GM12878 (cell line): ENCODE measurements around the gene TPCN2. TPM values are rescaled to one million over a fixed set of nuclear protein-coding genes. Genes with fewer than 3 reads are reported as not detected.

Experiments
- ATAC-seq: fragments of 200-7000 bp; cut with Tn5 transposase; 3 replicates; pipeline ENCODE4 v1.9.1; 2020; ENCODE audit warnings: mild to moderate bottlenecking, moderate library complexity
- BruUV-seq: library from RNA; stranded (reverse); fragments of 400-500 nt; replicated peaks from 2 replicates; lab custom pipeline; 2021; lab: Mats Ljungman, UMichigan
- CTCF ChIA-PET: fragments of 300-600 bp; sonication (Branson Sonifier 250); formaldehyde crosslinking; extraction: SDS; loops from one replicate; lab custom pipeline; 2021; ENCODE audit warnings: inconsistent platforms; lab: Yijun Ruan, JAX
- POLR2A ChIA-PET: fragments of 350-600 bp; formaldehyde crosslinking; extraction: SDS; loops from one replicate; lab custom pipeline; 2021; ENCODE audit warnings: inconsistent platforms; lab: Charles Lee
- RAD21 ChIA-PET: fragments of 300-600 bp; sonication (Branson Sonifier 250); formaldehyde crosslinking; loops from one replicate; lab custom pipeline; 2023; ENCODE audit warnings: antibody characterized with exemption; ENCODE audit not compliant: unreplicated experiment; lab: Charles Lee
- SMC1A ChIA-PET: fragments of 300-600 bp; sonication (Branson Sonifier 250); formaldehyde crosslinking; loops from one replicate; lab custom pipeline; 2023; ENCODE audit not compliant: unreplicated experiment, uncharacterized antibody; lab: Charles Lee
- DNase-seq: peaks from one replicate; pipeline ENCODE4 v3.0.0-alpha.2; 2011; ENCODE audit warnings: low read depth, low spot score
- FAIRE-seq: peaks from 3 replicates; lab custom pipeline; 2011; peaks lifted over from hg19 to GRCh38; lab: Jason Lieb, UNC
- H2AFZ ChIP-seq: 2 replicates; pipeline ENCODE4 v1.6.0; 2011; ENCODE audit warnings: low read depth, low read length, control low read depth; ENCODE audit not compliant: control insufficient read depth
- H3K27ac ChIP-seq: 2 replicates; pipeline ENCODE4 v1.5.1; 2011; ENCODE audit warnings: control low read depth; ENCODE audit not compliant: control insufficient read depth, insufficient read depth
- H3K27me3 ChIP-seq, 2 experiments: replicated peaks in 1 of 2; 2 replicates each; pipeline versions ENCODE4 v1.6.0 to v1.6.1; 2011; ENCODE audit warnings: low read length in 1 of 2; ENCODE audit not compliant: control insufficient read depth in 2 of 2, insufficient read depth in 2 of 2
- H3K36me3 ChIP-seq, 2 experiments: 2 replicates each; pipeline ENCODE4 v1.5.1; 2011; ENCODE audit warnings: low read length in 1 of 2; ENCODE audit not compliant: control insufficient read depth in 2 of 2, insufficient read depth in 2 of 2
- H3K4me1 ChIP-seq: 2 replicates; pipeline ENCODE4 v1.6.1; 2011; ENCODE audit warnings: mild to moderate bottlenecking, low read length, moderate library complexity, mixed read lengths; ENCODE audit not compliant: control insufficient read depth, insufficient read depth
- H3K4me2 ChIP-seq: 2 replicates; pipeline ENCODE4 v1.6.0; 2011; ENCODE audit warnings: control low read depth; ENCODE audit not compliant: control insufficient read depth, insufficient read depth
- H3K4me3 ChIP-seq: fragments of 200-600 bp; sonication (generic); 2 replicates; pipeline ENCODE4 v1.5.1; 2016
- H3K79me2 ChIP-seq: 2 replicates; pipeline ENCODE4 v1.6.0; 2011; ENCODE audit warnings: low read length; ENCODE audit not compliant: control insufficient read depth, insufficient read depth
- H3K9ac ChIP-seq: 2 replicates; pipeline ENCODE4 v1.8.0; 2011; ENCODE audit warnings: low read length, control low read depth, mixed read lengths; ENCODE audit not compliant: control insufficient read depth, insufficient read depth
- H3K9me3 ChIP-seq: replicated peaks from 3 replicates; pipeline ENCODE4 v1.5.1; 2011; ENCODE audit warnings: mild to moderate bottlenecking, low read length; ENCODE audit not compliant: control insufficient read depth, insufficient read depth
- H4K20me1 ChIP-seq: 2 replicates; pipeline ENCODE4 v1.6.0; 2011; ENCODE audit not compliant: control insufficient read depth, insufficient read depth
- ATF2 ChIP-seq: IDR thresholded peaks from 2 replicates; pipeline ENCODE4 v1.6.1; 2012; ENCODE audit warnings: low read length, inconsistent platforms
- CHD1 ChIP-seq: IDR thresholded peaks from 2 replicates; pipeline ENCODE4 v1.6.1; 2012; ENCODE audit warnings: low read depth, low read length, improper control_type of control experiment
- E4F1 ChIP-seq: fragments of 450-650 bp; IDR thresholded peaks from 2 replicates; pipeline ENCODE4 v1.6.1; 2018; ENCODE audit warnings: borderline replicate concordance, mild to moderate bottlenecking; ENCODE audit not compliant: partially characterized antibody
- NR2C1 ChIP-seq: fragments of 450-650 bp; IDR thresholded peaks from 2 replicates; pipeline ENCODE4 v1.6.1; 2017; ENCODE audit warnings: antibody characterized with exemption, mild to moderate bottlenecking, moderate library complexity
- RBBP5 ChIP-seq: fragments of 200-600 bp; sonication (generic); conservative IDR thresholded peaks from 2 replicates; pipeline ENCODE4 v1.6.1; 2016
- SUZ12 ChIP-seq: fragments of 200-600 bp; sonication (generic); IDR thresholded peaks from one replicate; pipeline ENCODE4 v1.6.1; 2018; ENCODE audit warnings: antibody characterized with exemption, mild to moderate bottlenecking; ENCODE audit not compliant: unreplicated experiment
- TCF7 ChIP-seq: IDR thresholded peaks from 2 replicates; pipeline ENCODE4 v1.6.1; 2014; ENCODE audit warnings: antibody characterized with exemption, borderline replicate concordance
- ZBTB33 ChIP-seq: fragments of 450-650 bp; IDR thresholded peaks from 2 replicates; pipeline ENCODE4 v1.6.1; 2017; ENCODE audit warnings: mild to moderate bottlenecking
- ZNF207 ChIP-seq: fragments of 450-650 bp; IDR thresholded peaks from 2 replicates; pipeline ENCODE4 v1.6.1; 2014; ENCODE audit warnings: antibody characterized with exemption, mild to moderate bottlenecking, borderline replicate concordance
- ZNF592 ChIP-seq: fragments of 450-650 bp; IDR thresholded peaks from 2 replicates; pipeline ENCODE4 v1.6.1; 2017; ENCODE audit warnings: mild to moderate bottlenecking, moderate library complexity
- WGBS: methylation state at CpG from one replicate; pipeline ENCODE4 v1.1.6; 2016; ENCODE audit warnings: low lambda C conversion rate; ENCODE audit not compliant: insufficient replicate concordance, insufficient coverage; ENCODE audit errors: missing lambda C conversion rate; 5-methylcytosine and 5-hydroxymethylcytosine counted together
- in situ Hi-C: fragments of 300-500 bp; cut with MboI; formaldehyde crosslinking; loops from 9 replicates; pipeline ENCODE4 v1.14.3; 2018; ENCODE audit warnings: mixed read lengths
- intact Hi-C: fragments of 100-400 bp; cut with micrococcal nuclease; formaldehyde crosslinking; loops from one replicate; pipeline ENCODE4 v1.14.2; 2022; ENCODE audit not compliant: unreplicated experiment
- polyA plus RNA-seq, 11 experiments: library from polyadenylated mRNA; depleted of rRNA in 4 of 11; unstranded in 6 of 11; stranded (reverse) in 5 of 11; fragments of >200 nt; fragmentation: Nextera tagmentation in 4 of 11; fragmentation: Illumina TruSeq in 1 of 11; extraction: Ambion mirVana in 4 of 11; extraction: Trizol in 1 of 11; gene quantifications; 1 replicate in 1 of 11; 2 replicates in 10 of 11; pipeline versions ENCODE4 v1.2.1 to v1.2.3, GENCODE V29; 2011 to 2016; ENCODE audit warnings: inconsistent platforms in 2 of 11, missing spikeins in 2 of 11, low read depth in 1 of 11
- total RNA-seq, 4 experiments: library from RNA; depleted of rRNA in 3 of 4; stranded (reverse); fragments of >200 nt in 3 of 4; fragmentation: Illumina TruSeq in 1 of 4; extraction: Trizol in 1 of 4; gene quantifications; 2 replicates each; pipeline versions ENCODE4 v1.2.1 to v1.2.3, GENCODE V29; 2013 to 2021

The TPCN2 gene
- total and polyA plus RNA-seq, 10 of the 15 experiments (the other 5 are each of a cell fraction or from before 2014, with no cell fraction given) = 1.7 to 18.4 (median 8.4) TPM

- FAIRE-seq (no peak), DNase-seq (no peak), ATAC-seq (no peak)
- no TSS peak for BruUV-seq
- Histone ChIP-seq H3K9ac (no peak overlapping the region), H3K9me3 (no peaks in the 10 kb centered on the region), H3K36me3 (no peaks in the 10 kb centered on the region), H3K79me2 (no peaks in the 10 kb centered on the region), H3K4me1 (no peaks in the 10 kb centered on the region), H3K27ac (no peak overlapping the region), H3K4me2 (no peak overlapping the region), H2AFZ (no peak overlapping the region), H3K4me3 (no peak overlapping the region), H3K27me3 (peaks cover 0 to 2% of the 10 kb centered on the region in 2 experiments; a peak in 3 of 4 replicates), H4K20me1 (no peaks in the 10 kb centered on the region)
- WGBS = 55% methylated on average over 17 of the region's 21 CpGs
- intact Hi-C loops = no loop called here
- ChIA-PET CTCF (no interaction called here), SMC1A (no interaction called here), POLR2A (interaction anchor here (1.1 kb wide), 1 partner anchor 20 kb away, joined by 3 read pairs; no protein-coding TSS in a partner anchor), RAD21 (interaction anchor here (0.5 to 0.6 kb wide), 2 partner anchors 573 to 631 kb away, joined by 3 to 5 read pairs; no protein-coding TSS in a partner anchor)
- in situ Hi-C loops = no loop called here
- no peak for TF ChIP-seq CHD1
- no peak for TF ChIP-seq TCF7
- no peak for TF ChIP-seq RBBP5
- TF ChIP-seq ZNF207 = no peak
- TF ChIP-seq ATF2 = no peak
- TF ChIP-seq ZNF592 = no peak
- no peak for TF ChIP-seq ZBTB33
- no peak for TF ChIP-seq E4F1
- no peak for TF ChIP-seq SUZ12
- no peak for TF ChIP-seq NR2C1
Measured at GRCh38 chr11:69035150-69035945, 13.4 kb upstream of the TPCN2 start.
